Thyroid gland (tissue), 4 donors: ENCODE measurements around the gene BICD2.

ENCODE experiments used
- CTCF ChIP-seq, 6 experiments: fragments of 200-600 bp in 3 of 6; fragments of 450-650 bp in 3 of 6; sonication (generic) in 3 of 6; IDR thresholded peaks; one replicate each; pipeline ENCODE4 v1.5.1; 2016 to 2019; ENCODE audit warnings: antibody characterized with exemption in 6 of 6, mild to moderate bottlenecking in 2 of 6, inconsistent platforms in 1 of 6, moderate library complexity in 1 of 6
- POLR2A ChIP-seq, 2 donors: fragments of 450-650 bp; IDR thresholded peaks; one replicate each; pipeline ENCODE4 v1.6.1; 2017; ENCODE audit warnings: antibody characterized with exemption in 2 of 2, mild to moderate bottlenecking in 2 of 2, moderate library complexity in 1 of 2

DNA sequence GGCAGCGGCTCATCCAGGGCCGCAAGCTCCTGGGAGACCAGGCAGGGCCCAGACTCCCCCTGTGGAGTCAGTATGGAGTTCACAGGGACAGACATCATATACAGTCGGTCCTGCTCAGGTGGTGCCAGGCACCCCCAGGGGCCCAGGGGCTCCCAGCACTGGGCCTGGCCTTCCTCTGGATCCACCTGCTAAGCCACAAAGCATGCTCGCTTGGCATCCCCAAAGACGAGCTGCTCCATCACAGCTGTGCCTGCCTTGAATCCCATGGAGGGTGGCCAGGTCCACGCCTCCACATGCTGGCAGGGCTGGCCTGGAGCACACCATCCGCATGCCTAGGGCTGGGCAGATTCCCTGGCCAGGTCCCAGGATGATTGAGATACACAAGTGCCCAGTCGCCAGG is 4.6 kb downstream of the BICD2 start:
- no peak for TF ChIP-seq CTCF (IDR thresholded peaks at IDR 0.05)
- no peak for TF ChIP-seq POLR2A (IDR thresholded peaks at IDR 0.05)
